Measurements from ENCODE around the gene KIF9.

DNA sequence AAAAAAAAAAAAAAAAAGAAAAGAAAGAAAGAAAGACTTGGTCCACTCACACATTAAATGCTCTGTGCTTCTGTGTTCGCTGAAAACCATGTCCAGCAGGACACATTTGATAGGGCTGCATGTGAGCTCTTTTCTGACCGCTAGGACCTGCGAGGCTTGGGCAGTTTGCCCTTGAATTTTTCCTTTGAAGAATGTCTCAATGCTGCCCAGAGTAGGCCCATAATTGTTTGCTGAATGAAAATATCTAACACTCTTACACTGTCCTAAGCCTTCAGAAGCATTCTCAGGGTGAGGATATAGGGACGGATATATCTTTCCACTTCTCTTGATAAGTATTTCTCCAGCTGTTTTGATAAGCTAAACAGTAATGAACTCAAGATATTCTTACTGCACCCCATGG, 6.0 kb downstream of the KIF9 start:
- TF ChIP-seq, protein P1, sequence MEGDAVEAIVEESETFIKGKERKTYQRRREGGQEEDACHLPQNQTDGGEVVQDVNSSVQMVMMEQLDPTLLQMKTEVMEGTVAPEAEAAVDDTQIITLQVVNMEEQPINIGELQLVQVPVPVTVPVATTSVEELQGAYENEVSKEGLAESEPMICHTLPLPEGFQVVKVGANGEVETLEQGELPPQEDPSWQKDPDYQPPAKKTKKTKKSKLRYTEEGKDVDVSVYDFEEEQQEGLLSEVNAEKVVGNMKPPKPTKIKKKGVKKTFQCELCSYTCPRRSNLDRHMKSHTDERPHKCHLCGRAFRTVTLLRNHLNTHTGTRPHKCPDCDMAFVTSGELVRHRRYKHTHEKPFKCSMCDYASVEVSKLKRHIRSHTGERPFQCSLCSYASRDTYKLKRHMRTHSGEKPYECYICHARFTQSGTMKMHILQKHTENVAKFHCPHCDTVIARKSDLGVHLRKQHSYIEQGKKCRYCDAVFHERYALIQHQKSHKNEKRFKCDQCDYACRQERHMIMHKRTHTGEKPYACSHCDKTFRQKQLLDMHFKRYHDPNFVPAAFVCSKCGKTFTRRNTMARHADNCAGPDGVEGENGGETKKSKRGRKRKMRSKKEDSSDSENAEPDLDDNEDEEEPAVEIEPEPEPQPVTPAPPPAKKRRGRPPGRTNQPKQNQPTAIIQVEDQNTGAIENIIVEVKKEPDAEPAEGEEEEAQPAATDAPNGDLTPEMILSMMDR (conservative IDR thresholded peaks at IDR 0.05; ENCODE audit: low read length): no peak
- no peak for TF ChIP-seq EZH2phosphoT487 (IDR thresholded peaks at IDR 0.05; ENCODE audit: borderline replicate concordance)
